HEK293 (cell line): ENCODE results near the gene SETMAR.

ENCODE experiments used
- GLIS1 ChIP-seq: fragments of 450-650 bp; formaldehyde crosslinking; IDR thresholded peaks from 2 replicates; pipeline ENCODE4 v1.5.1; 2016; ENCODE audit warnings: missing biosample characterization, missing genetic modification characterization
- GLIS2 ChIP-seq: fragments of 450-650 bp; formaldehyde crosslinking; IDR thresholded peaks from 2 replicates; pipeline ENCODE4 v1.5.1; 2016; ENCODE audit warnings: missing biosample characterization, missing genetic modification characterization
- HOXA7 ChIP-seq: sonication (generic); formaldehyde crosslinking; IDR thresholded peaks from 2 replicates; pipeline ENCODE4 v1.8.1; 2022; ENCODE audit warnings: missing genetic modification reagents, borderline replicate concordance
- IKZF3 ChIP-seq: fragments of 450-650 bp; IDR thresholded peaks from 2 replicates; pipeline ENCODE4 v1.5.0; 2018; ENCODE audit warnings: missing biosample characterization, mild to moderate bottlenecking, missing genetic modification characterization, moderate library complexity
- KLF10 ChIP-seq: fragments of 450-650 bp; IDR thresholded peaks from 2 replicates; pipeline ENCODE4 v1.5.1; 2018; ENCODE audit warnings: missing biosample characterization, mild to moderate bottlenecking, missing genetic modification characterization
- KLF7 ChIP-seq: fragments of 450-650 bp; formaldehyde crosslinking; IDR thresholded peaks from 2 replicates; pipeline ENCODE4 v1.5.1; 2016; ENCODE audit warnings: missing biosample characterization, missing genetic modification characterization, borderline replicate concordance
- MEIS1 ChIP-seq: sonication (generic); formaldehyde crosslinking; IDR thresholded peaks from 2 replicates; pipeline ENCODE4 v1.8.1; 2022; ENCODE audit warnings: missing genetic modification reagents, mild to moderate bottlenecking, borderline replicate concordance
- WT1 ChIP-seq: fragments of 450-650 bp; formaldehyde crosslinking; IDR thresholded peaks from 2 replicates; pipeline ENCODE4 v1.5.1; 2016; ENCODE audit warnings: missing biosample characterization, missing genetic modification characterization
- YY2 ChIP-seq: fragments of 450-650 bp; formaldehyde crosslinking; IDR thresholded peaks from 2 replicates; pipeline ENCODE4 v1.5.1; 2016; ENCODE audit warnings: missing biosample characterization, missing genetic modification characterization
- ZFP69B ChIP-seq: fragments of 450-650 bp; formaldehyde crosslinking; IDR thresholded peaks from 2 replicates; pipeline ENCODE4 v1.5.1; 2016; ENCODE audit warnings: missing biosample characterization, missing genetic modification characterization
- ZNF132 ChIP-seq: fragments of 450-650 bp; formaldehyde crosslinking; IDR thresholded peaks from 2 replicates; pipeline ENCODE4 v1.5.1; 2017; ENCODE audit warnings: missing biosample characterization, missing genetic modification characterization, borderline replicate concordance
- ZNF423 ChIP-seq: fragments of 450-650 bp; formaldehyde crosslinking; IDR thresholded peaks from 2 replicates; pipeline ENCODE4 v1.5.1; 2016; ENCODE audit warnings: missing biosample characterization, missing genetic modification characterization
- ZNF660 ChIP-seq: fragments of 450-650 bp; IDR thresholded peaks from 2 replicates; pipeline ENCODE4 v1.5.1; 2018; ENCODE audit warnings: missing biosample characterization, mild to moderate bottlenecking, missing genetic modification characterization
- ZNF747 ChIP-seq: fragments of 450-650 bp; formaldehyde crosslinking; IDR thresholded peaks from 2 replicates; pipeline ENCODE4 v1.5.1; 2016; ENCODE audit warnings: missing biosample characterization, missing genetic modification characterization
- ZNF785 ChIP-seq: fragments of 450-650 bp; formaldehyde crosslinking; IDR thresholded peaks from 2 replicates; pipeline ENCODE4 v1.5.1; 2016; ENCODE audit warnings: missing biosample characterization, missing genetic modification characterization
- TF ChIP-seq, protein P1 (sequence below): fragments of 450-650 bp; formaldehyde crosslinking; IDR thresholded peaks from 2 replicates; pipeline ENCODE4 v1.5.1; 2016; ENCODE audit warnings: missing biosample characterization, missing genetic modification characterization
- TF ChIP-seq, protein P2 (sequence below): fragments of 450-650 bp; formaldehyde crosslinking; IDR thresholded peaks from 2 replicates; pipeline ENCODE4 v1.5.1; 2016; ENCODE audit warnings: missing biosample characterization, missing genetic modification characterization
- TF ChIP-seq, protein P3 (sequence below): fragments of 450-650 bp; formaldehyde crosslinking; conservative IDR thresholded peaks from 2 replicates; pipeline ENCODE4 v1.5.1; 2016; ENCODE audit warnings: low read depth, missing biosample characterization, missing genetic modification characterization
- TF ChIP-seq, protein P4 (sequence below): fragments of 450-650 bp; formaldehyde crosslinking; IDR thresholded peaks from 2 replicates; pipeline ENCODE4 v1.5.1; 2016; ENCODE audit warnings: missing biosample characterization, missing genetic modification characterization
- TF ChIP-seq, protein P5 (sequence below): fragments of 450-650 bp; formaldehyde crosslinking; IDR thresholded peaks from 2 replicates; pipeline ENCODE4 v1.5.1; 2016; ENCODE audit warnings: missing biosample characterization, missing genetic modification characterization, borderline replicate concordance
- TF ChIP-seq, protein P6 (sequence below): fragments of 450-650 bp; IDR thresholded peaks from 2 replicates; pipeline ENCODE4 v1.5.1; 2018; ENCODE audit warnings: missing biosample characterization, mild to moderate bottlenecking, missing genetic modification characterization
- TF ChIP-seq, protein P7 (sequence below): fragments of 450-650 bp; formaldehyde crosslinking; IDR thresholded peaks from 2 replicates; pipeline ENCODE4 v1.5.1; 2016; ENCODE audit warnings: missing biosample characterization, missing genetic modification characterization

The SETMAR gene

DNA sequence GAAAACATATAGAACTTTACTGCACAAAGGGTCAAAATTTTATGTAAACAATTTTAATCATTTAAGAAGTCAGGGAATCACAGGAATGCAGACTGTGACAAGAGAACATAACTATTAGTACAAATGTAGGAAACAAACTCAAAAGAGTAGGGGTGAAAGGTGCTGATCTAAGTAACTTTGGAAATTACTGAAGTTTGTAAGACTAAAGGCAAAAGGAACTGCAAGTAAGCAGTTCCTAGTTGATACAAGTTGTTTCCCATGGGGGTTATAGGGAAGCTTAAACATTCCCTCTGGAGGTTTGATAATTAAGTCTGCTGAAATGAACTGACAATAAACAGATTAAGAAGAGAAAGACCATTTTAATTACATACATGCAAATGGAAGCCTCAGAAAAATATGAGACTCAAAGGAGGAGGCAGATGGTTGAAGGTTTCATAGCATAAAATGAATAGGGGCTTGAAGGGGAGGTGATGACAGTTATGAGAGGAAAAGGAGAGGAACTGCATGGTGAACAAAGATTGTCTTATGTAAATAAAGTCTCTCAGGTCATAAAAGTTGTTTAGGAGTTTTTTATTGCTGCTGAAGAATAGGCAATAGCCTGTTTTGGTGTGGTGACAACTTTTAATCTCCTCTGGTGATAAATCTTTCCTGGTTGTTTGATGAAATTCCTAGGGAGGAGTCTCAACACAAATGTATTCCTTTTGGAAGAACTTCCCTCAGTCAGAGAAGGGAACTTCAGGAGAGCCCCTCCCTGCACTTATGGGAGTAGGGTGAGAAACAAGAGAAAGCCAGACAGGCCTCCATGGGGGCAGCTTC is 17.1 kb downstream of the SETMAR start (continued):
- no peak; the same call in 1 of the 2 replicates for TF ChIP-seq KLF10 (tag by site-specific recombination)
- TF ChIP-seq, protein P1, sequence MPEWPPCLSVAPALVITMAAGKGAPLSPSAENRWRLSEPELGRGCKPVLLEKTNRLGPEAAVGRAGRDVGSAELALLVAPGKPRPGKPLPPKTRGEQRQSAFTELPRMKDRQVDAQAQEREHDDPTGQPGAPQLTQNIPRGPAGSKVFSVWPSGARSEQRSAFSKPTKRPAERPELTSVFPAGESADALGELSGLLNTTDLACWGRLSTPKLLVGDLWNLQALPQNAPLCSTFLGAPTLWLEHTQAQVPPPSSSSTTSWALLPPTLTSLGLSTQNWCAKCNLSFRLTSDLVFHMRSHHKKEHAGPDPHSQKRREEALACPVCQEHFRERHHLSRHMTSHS = peak; percentile 89
- TF ChIP-seq, protein P2, sequence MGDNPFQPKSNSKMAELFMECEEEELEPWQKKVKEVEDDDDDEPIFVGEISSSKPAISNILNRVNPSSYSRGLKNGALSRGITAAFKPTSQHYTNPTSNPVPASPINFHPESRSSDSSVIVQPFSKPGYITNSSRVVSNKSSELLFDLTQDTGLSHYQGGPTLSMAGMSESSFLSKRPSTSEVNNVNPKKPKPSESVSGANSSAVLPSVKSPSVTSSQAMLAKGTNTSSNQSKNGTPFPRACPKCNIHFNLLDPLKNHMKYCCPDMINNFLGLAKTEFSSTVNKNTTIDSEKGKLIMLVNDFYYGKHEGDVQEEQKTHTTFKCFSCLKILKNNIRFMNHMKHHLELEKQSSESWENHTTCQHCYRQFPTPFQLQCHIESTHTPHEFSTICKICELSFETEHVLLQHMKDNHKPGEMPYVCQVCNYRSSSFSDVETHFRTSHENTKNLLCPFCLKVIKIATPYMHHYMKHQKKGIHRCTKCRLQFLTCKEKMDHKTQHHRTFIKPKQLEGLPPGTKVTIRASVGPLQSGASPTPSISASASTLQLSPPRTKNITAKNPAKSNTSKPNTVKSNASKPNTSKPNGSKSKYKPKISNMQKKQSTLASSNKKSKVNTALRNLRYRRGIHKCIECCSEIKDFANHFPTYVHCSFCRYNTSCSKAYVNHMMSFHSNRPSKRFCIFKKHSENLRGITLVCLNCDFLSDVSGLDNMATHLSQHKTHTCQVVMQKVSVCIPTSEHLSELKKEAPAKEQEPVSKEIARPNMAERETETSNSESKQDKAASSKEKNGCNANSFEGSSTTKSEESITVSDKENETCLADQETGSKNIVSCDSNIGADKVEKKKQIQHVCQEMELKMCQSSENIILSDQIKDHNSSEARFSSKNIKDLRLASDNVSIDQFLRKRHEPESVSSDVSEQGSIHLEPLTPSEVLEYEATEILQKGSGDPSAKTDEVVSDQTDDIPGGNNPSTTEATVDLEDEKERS (tag by site-specific recombination) = no peak
- no peak for TF ChIP-seq YY2
- TF ChIP-seq IKZF3 (tag by site-specific recombination) = peak; percentile 79
- TF ChIP-seq, protein P3, sequence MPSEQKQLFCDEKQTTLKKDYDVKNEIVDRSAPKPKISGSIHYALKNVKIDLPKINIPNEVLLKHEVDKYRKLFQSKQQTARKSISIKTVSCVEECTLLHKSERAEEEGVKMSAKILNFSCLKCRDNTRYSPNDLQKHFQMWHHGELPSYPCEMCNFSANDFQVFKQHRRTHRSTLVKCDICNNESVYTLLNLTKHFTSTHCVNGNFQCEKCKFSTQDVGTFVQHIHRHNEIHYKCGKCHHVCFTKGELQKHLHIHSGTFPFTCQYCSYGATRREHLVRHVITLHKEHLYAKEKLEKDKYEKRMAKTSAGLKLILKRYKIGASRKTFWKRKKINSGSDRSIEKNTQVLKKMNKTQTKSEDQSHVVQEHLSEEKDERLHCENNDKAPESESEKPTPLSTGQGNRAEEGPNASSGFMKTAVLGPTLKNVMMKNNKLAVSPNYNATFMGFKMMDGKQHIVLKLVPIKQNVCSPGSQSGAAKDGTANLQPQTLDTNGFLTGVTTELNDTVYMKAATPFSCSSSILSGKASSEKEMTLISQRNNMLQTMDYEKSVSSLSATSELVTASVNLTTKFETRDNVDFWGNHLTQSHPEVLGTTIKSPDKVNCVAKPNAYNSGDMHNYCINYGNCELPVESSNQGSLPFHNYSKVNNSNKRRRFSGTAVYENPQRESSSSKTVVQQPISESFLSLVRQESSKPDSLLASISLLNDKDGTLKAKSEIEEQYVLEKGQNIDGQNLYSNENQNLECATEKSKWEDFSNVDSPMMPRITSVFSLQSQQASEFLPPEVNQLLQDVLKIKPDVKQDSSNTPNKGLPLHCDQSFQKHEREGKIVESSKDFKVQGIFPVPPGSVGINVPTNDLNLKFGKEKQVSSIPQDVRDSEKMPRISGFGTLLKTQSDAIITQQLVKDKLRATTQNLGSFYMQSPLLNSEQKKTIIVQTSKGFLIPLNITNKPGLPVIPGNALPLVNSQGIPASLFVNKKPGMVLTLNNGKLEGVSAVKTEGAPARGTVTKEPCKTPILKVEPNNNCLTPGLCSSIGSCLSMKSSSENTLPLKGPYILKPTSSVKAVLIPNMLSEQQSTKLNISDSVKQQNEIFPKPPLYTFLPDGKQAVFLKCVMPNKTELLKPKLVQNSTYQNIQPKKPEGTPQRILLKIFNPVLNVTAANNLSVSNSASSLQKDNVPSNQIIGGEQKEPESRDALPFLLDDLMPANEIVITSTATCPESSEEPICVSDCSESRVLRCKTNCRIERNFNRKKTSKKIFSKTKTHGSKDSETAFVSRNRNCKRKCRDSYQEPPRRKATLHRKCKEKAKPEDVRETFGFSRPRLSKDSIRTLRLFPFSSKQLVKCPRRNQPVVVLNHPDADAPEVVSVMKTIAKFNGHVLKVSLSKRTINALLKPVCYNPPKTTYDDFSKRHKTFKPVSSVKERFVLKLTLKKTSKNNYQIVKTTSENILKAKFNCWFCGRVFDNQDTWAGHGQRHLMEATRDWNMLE (tag by site-specific recombination) = no peak
- TF ChIP-seq HOXA7 (CRISPR knock-in tag) = no peak
- no peak for TF ChIP-seq MEIS1 (CRISPR knock-in tag)
- TF ChIP-seq, protein P4, sequence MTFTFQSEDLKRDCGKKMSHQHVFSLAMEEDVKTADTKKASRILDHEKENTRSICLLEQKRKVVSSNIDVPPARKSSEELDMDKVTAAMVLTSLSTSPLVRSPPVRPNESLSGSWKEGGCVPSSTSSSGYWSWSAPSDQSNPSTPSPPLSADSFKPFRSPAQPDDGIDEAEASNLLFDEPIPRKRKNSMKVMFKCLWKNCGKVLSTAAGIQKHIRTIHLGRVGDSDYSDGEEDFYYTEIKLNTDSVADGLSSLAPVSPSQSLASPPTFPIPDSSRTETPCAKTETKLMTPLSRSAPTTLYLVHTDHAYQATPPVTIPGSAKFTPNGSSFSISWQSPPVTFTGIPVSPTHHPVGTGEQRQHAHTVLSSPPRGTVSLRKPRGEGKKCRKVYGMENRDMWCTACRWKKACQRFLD = no peak
- TF ChIP-seq ZNF747 (tag by site-specific recombination) = no peak
- TF ChIP-seq ZFP69B (tag by site-specific recombination) = no peak
- TF ChIP-seq GLIS1 (tag by site-specific recombination) = no peak
- no peak for TF ChIP-seq ZNF423
- peak; percentile 52; the same call in 1 of the 2 replicates for TF ChIP-seq KLF7
- TF ChIP-seq ZNF132 (tag by site-specific recombination) = no peak
- TF ChIP-seq, protein P5, sequence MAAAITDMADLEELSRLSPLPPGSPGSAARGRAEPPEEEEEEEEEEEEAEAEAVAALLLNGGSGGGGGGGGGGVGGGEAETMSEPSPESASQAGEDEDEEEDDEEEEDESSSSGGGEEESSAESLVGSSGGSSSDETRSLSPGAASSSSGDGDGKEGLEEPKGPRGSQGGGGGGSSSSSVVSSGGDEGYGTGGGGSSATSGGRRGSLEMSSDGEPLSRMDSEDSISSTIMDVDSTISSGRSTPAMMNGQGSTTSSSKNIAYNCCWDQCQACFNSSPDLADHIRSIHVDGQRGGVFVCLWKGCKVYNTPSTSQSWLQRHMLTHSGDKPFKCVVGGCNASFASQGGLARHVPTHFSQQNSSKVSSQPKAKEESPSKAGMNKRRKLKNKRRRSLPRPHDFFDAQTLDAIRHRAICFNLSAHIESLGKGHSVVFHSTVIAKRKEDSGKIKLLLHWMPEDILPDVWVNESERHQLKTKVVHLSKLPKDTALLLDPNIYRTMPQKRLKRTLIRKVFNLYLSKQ (tag by site-specific recombination) = no peak
- TF ChIP-seq WT1 (tag by site-specific recombination) = peak; percentile 99
- TF ChIP-seq, protein P6, sequence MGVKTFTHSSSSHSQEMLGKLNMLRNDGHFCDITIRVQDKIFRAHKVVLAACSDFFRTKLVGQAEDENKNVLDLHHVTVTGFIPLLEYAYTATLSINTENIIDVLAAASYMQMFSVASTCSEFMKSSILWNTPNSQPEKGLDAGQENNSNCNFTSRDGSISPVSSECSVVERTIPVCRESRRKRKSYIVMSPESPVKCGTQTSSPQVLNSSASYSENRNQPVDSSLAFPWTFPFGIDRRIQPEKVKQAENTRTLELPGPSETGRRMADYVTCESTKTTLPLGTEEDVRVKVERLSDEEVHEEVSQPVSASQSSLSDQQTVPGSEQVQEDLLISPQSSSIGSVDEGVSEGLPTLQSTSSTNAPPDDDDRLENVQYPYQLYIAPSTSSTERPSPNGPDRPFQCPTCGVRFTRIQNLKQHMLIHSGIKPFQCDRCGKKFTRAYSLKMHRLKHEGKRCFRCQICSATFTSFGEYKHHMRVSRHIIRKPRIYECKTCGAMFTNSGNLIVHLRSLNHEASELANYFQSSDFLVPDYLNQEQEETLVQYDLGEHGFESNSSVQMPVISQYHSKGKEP (tag by site-specific recombination) = peak; percentile 86
- TF ChIP-seq ZNF785 = no peak
- TF ChIP-seq GLIS2 = no peak
- TF ChIP-seq, protein P7, sequence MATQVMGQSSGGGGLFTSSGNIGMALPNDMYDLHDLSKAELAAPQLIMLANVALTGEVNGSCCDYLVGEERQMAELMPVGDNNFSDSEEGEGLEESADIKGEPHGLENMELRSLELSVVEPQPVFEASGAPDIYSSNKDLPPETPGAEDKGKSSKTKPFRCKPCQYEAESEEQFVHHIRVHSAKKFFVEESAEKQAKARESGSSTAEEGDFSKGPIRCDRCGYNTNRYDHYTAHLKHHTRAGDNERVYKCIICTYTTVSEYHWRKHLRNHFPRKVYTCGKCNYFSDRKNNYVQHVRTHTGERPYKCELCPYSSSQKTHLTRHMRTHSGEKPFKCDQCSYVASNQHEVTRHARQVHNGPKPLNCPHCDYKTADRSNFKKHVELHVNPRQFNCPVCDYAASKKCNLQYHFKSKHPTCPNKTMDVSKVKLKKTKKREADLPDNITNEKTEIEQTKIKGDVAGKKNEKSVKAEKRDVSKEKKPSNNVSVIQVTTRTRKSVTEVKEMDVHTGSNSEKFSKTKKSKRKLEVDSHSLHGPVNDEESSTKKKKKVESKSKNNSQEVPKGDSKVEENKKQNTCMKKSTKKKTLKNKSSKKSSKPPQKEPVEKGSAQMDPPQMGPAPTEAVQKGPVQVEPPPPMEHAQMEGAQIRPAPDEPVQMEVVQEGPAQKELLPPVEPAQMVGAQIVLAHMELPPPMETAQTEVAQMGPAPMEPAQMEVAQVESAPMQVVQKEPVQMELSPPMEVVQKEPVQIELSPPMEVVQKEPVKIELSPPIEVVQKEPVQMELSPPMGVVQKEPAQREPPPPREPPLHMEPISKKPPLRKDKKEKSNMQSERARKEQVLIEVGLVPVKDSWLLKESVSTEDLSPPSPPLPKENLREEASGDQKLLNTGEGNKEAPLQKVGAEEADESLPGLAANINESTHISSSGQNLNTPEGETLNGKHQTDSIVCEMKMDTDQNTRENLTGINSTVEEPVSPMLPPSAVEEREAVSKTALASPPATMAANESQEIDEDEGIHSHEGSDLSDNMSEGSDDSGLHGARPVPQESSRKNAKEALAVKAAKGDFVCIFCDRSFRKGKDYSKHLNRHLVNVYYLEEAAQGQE (tag by site-specific recombination) = no peak
- TF ChIP-seq ZNF660 (tag by site-specific recombination) = no peak
